ENCODE data around the gene RBFOX2. TPM values are rescaled to one million over a fixed set of nuclear protein-coding genes. Genes with fewer than 3 reads are reported as not detected.

Gene RBFOX2
- total and polyA plus RNA-seq, 4 donors, result 14.2 to 53.6 (median 25.6) TPM

- H3K4me1 ChIP-seq (ENCODE audit: control insufficient read depth in 4 of 4, insufficient read depth in 4 of 4, low read length in 3 of 4), result peaks cover 0 to 13% (median 9%) of the 10 kb centered on the region in 4 donors
- TF ChIP-seq GABPA (IDR thresholded peaks at IDR 0.05 in 1 of 2, conservative IDR thresholded peaks at IDR 0.05 in 1 of 2) (no peak), HNF4G (IDR thresholded peaks at IDR 0.05) (no peak), SP1 (IDR thresholded peaks at IDR 0.05) (no peak), EGR1 (IDR thresholded peaks at IDR 0.05; ENCODE audit: low read depth in 2 of 2) (no peak), HNF4A (conservative IDR thresholded peaks at IDR 0.05) (peak in 1 of 2 donors; percentile 33), FOXA1 (IDR thresholded peaks at IDR 0.05) (no peak), NR2F2 (IDR thresholded peaks at IDR 0.05) (peak; percentile 92), ZBTB33 (IDR thresholded peaks at IDR 0.05) (no peak), MAX (IDR thresholded peaks at IDR 0.05) (no peak), JUND (IDR thresholded peaks at IDR 0.05) (no peak), TAF1 (conservative IDR thresholded peaks at IDR 0.05) (no peak), FOXA2 (IDR thresholded peaks at IDR 0.05) (no peak), YY1 (IDR thresholded peaks at IDR 0.05) (no peak), RXRA (IDR thresholded peaks at IDR 0.05) (peak; percentile 83 to 92), RAD21 (IDR thresholded peaks at IDR 0.05) (peak; percentile 98 to 99)
- TF ChIP-seq, protein P1, sequence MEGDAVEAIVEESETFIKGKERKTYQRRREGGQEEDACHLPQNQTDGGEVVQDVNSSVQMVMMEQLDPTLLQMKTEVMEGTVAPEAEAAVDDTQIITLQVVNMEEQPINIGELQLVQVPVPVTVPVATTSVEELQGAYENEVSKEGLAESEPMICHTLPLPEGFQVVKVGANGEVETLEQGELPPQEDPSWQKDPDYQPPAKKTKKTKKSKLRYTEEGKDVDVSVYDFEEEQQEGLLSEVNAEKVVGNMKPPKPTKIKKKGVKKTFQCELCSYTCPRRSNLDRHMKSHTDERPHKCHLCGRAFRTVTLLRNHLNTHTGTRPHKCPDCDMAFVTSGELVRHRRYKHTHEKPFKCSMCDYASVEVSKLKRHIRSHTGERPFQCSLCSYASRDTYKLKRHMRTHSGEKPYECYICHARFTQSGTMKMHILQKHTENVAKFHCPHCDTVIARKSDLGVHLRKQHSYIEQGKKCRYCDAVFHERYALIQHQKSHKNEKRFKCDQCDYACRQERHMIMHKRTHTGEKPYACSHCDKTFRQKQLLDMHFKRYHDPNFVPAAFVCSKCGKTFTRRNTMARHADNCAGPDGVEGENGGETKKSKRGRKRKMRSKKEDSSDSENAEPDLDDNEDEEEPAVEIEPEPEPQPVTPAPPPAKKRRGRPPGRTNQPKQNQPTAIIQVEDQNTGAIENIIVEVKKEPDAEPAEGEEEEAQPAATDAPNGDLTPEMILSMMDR (IDR thresholded peaks at IDR 0.05; ENCODE audit: low read depth, low read length, missing input control), result peak; percentile 72
- TF ChIP-seq, protein P2, sequence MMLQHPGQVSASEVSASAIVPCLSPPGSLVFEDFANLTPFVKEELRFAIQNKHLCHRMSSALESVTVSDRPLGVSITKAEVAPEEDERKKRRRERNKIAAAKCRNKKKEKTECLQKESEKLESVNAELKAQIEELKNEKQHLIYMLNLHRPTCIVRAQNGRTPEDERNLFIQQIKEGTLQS (IDR thresholded peaks at IDR 0.05), result no peak
- TF ChIP-seq, protein P3, sequence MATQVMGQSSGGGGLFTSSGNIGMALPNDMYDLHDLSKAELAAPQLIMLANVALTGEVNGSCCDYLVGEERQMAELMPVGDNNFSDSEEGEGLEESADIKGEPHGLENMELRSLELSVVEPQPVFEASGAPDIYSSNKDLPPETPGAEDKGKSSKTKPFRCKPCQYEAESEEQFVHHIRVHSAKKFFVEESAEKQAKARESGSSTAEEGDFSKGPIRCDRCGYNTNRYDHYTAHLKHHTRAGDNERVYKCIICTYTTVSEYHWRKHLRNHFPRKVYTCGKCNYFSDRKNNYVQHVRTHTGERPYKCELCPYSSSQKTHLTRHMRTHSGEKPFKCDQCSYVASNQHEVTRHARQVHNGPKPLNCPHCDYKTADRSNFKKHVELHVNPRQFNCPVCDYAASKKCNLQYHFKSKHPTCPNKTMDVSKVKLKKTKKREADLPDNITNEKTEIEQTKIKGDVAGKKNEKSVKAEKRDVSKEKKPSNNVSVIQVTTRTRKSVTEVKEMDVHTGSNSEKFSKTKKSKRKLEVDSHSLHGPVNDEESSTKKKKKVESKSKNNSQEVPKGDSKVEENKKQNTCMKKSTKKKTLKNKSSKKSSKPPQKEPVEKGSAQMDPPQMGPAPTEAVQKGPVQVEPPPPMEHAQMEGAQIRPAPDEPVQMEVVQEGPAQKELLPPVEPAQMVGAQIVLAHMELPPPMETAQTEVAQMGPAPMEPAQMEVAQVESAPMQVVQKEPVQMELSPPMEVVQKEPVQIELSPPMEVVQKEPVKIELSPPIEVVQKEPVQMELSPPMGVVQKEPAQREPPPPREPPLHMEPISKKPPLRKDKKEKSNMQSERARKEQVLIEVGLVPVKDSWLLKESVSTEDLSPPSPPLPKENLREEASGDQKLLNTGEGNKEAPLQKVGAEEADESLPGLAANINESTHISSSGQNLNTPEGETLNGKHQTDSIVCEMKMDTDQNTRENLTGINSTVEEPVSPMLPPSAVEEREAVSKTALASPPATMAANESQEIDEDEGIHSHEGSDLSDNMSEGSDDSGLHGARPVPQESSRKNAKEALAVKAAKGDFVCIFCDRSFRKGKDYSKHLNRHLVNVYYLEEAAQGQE (IDR thresholded peaks at IDR 0.05), result no peak
- H3K4me3 ChIP-seq (ENCODE audit: low read depth in 1 of 3, low read length in 3 of 3), result no peak overlapping the region
- no peaks in the 10 kb centered on the region for H3K9me3 ChIP-seq (ENCODE audit: control insufficient read depth in 4 of 4, low read length in 3 of 4)
- no peaks in the 10 kb centered on the region for H3K27me3 ChIP-seq (ENCODE audit: control insufficient read depth in 4 of 4, insufficient read depth in 4 of 4, low read length in 3 of 4)
- peaks cover 0 to 8% (median 3%) of the 10 kb centered on the region in 4 donors for H3K36me3 ChIP-seq (ENCODE audit: control insufficient read depth in 4 of 4, insufficient read depth in 3 of 4, low read depth in 1 of 4, low read length in 3 of 4)
- H3K27ac ChIP-seq (ENCODE audit: low read depth in 1 of 2, low read length in 2 of 2), result no peak overlapping the region
- DNase-seq (ENCODE audit: low spot score), result no peak
- no peak overlapping the region for H3K9ac ChIP-seq (ENCODE audit: low read depth in 1 of 2, low read length in 2 of 2)
These were observed 97.7 kb downstream of the RBFOX2 start for GRCh38 chr22:35930933-35931332.
